ENCODE measurements around the gene CHRNA10. TPM values are rescaled to one million over a fixed set of nuclear protein-coding genes. Genes with fewer than 3 reads are reported as not detected.

The CHRNA10 gene
- polyA plus RNA-seq, 1 donor from 2014 or later: 4.9 TPM

DNA sequence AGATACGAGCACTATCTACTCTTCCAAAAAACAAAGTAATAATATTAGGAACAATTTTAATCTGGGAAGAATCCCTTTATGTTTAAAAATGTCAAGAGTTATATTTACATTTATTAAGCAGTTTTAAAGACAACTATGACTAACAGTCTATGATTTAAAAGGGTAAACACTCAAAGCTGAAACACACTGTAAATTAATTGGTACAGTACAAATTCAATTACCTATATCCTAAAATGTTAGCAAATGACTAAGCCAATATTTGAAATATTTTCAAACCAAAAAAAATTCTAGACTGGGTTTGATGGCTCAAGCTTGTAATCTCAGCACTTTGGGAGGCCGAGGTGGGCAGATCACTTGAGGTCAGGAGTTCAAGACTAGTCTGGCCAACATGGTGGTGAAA lies 36.0 kb upstream of the CHRNA10 start:
- Histone ChIP-seq H3K36me3 (ENCODE audit: insufficient read depth, low read length) (peaks cover 10% of the 10 kb centered on the region), H3K27ac (ENCODE audit: low read length) (no peak overlapping the region)

GRCh38 chr11:3703383-3703782 lies 32.2 kb upstream of the CHRNA10 start:
- H3F3A ChIP-seq (ENCODE audit: insufficient read depth, low read length, poor library complexity, severe bottlenecking): no peaks in the 10 kb centered on the region
- H3K9ac ChIP-seq (ENCODE audit: low read length): no peak overlapping the region
- no peaks in the 10 kb centered on the region for H3K9me3 ChIP-seq (ENCODE audit: low read length)
- no peaks in the 10 kb centered on the region for H3K27me3 ChIP-seq (ENCODE audit: insufficient read depth, low read depth, low read length)
- TF ChIP-seq TAF1 (IDR thresholded peaks at IDR 0.05; ENCODE audit: low read depth) (no peak), REST (IDR thresholded peaks at IDR 0.05; ENCODE audit: borderline replicate concordance) (no peak), CTCF (IDR thresholded peaks at IDR 0.05; ENCODE audit: poor library complexity, severe bottlenecking) (no peak), EP300 (conservative IDR thresholded peaks at IDR 0.05; ENCODE audit: poor library complexity, severe bottlenecking) (no peak), EZH2 (IDR thresholded peaks at IDR 0.05; ENCODE audit: borderline replicate concordance, insufficient read depth, low read length, poor library complexity, severe bottlenecking) (no peak), MXI1 (conservative IDR thresholded peaks at IDR 0.05; ENCODE audit: poor library complexity, severe bottlenecking) (no peak), SMC3 (conservative IDR thresholded peaks at IDR 0.05; ENCODE audit: poor library complexity) (no peak), POLR2AphosphoS5 (IDR thresholded peaks at IDR 0.05) (no peak), RAD21 (conservative IDR thresholded peaks at IDR 0.05) (no peak)
- H2AFZ ChIP-seq (ENCODE audit: low read depth, low read length): no peak overlapping the region
- H3K79me2 ChIP-seq (replicated peaks; ENCODE audit: insufficient read depth, low read length): no peaks in the 10 kb centered on the region
- H3K4me3 ChIP-seq (ENCODE audit: low read length): no peak overlapping the region
- no peaks in the 10 kb centered on the region for H4K20me1 ChIP-seq (ENCODE audit: insufficient read depth)
- no peak overlapping the region for H3K4me2 ChIP-seq (ENCODE audit: low read length)
- no peak overlapping the region for H3K27ac ChIP-seq (ENCODE audit: low read length)
- no peaks in the 10 kb centered on the region for H3K9me2 ChIP-seq (ENCODE audit: insufficient read depth, low read length)
- H3K36me3 ChIP-seq (ENCODE audit: insufficient read depth, low read length): peaks cover 17% of the 10 kb centered on the region

More for the DNA sequence above, 36.0 kb upstream of the CHRNA10 start:
- Histone ChIP-seq H4K20me1 (ENCODE audit: insufficient read depth) (no peaks in the 10 kb centered on the region), H3K9me3 (ENCODE audit: low read length) (no peaks in the 10 kb centered on the region), H2AFZ (ENCODE audit: low read depth, low read length) (no peak overlapping the region), H3K9me2 (ENCODE audit: insufficient read depth, low read length) (no peaks in the 10 kb centered on the region), H3K4me3 (ENCODE audit: low read length) (no peak overlapping the region), H3K27me3 (ENCODE audit: insufficient read depth, low read depth, low read length) (no peaks in the 10 kb centered on the region), H3K4me2 (ENCODE audit: low read length) (no peak overlapping the region), H3K79me2 (replicated peaks; ENCODE audit: insufficient read depth, low read length) (no peaks in the 10 kb centered on the region), H3F3A (ENCODE audit: insufficient read depth, low read length, poor library complexity, severe bottlenecking) (no peaks in the 10 kb centered on the region), H3K9ac (ENCODE audit: low read length) (no peak overlapping the region)
- no peak for TF ChIP-seq POLR2AphosphoS5 (IDR thresholded peaks at IDR 0.05)

GRCh38 chr11:3700910-3701309 lies 29.7 kb upstream of the CHRNA10 start:
- no peak for TF ChIP-seq POLR2AphosphoS5 (IDR thresholded peaks at IDR 0.05)
- TF ChIP-seq MXI1 (conservative IDR thresholded peaks at IDR 0.05; ENCODE audit: poor library complexity, severe bottlenecking): no peak
- TF ChIP-seq TAF1 (IDR thresholded peaks at IDR 0.05; ENCODE audit: low read depth): no peak
- no peak for TF ChIP-seq CTCF (IDR thresholded peaks at IDR 0.05; ENCODE audit: poor library complexity, severe bottlenecking)
- no peak for TF ChIP-seq EP300 (conservative IDR thresholded peaks at IDR 0.05; ENCODE audit: poor library complexity, severe bottlenecking)
- no peak for TF ChIP-seq REST (IDR thresholded peaks at IDR 0.05; ENCODE audit: borderline replicate concordance)
- no peak for TF ChIP-seq SMC3 (conservative IDR thresholded peaks at IDR 0.05; ENCODE audit: poor library complexity)
- TF ChIP-seq EZH2 (IDR thresholded peaks at IDR 0.05; ENCODE audit: borderline replicate concordance, insufficient read depth, low read length, poor library complexity, severe bottlenecking): no peak
- no peak for TF ChIP-seq RAD21 (conservative IDR thresholded peaks at IDR 0.05)
- Histone ChIP-seq H3K27ac (ENCODE audit: low read length) (no peak overlapping the region), H2AFZ (ENCODE audit: low read depth, low read length) (no peak overlapping the region), H3K9me3 (ENCODE audit: low read length) (no peaks in the 10 kb centered on the region), H3K9me2 (ENCODE audit: insufficient read depth, low read length) (no peaks in the 10 kb centered on the region), H3K4me2 (ENCODE audit: low read length) (no peak overlapping the region), H3K79me2 (replicated peaks; ENCODE audit: insufficient read depth, low read length) (no peaks in the 10 kb centered on the region), H3K9ac (ENCODE audit: low read length) (no peak overlapping the region), H3K4me3 (ENCODE audit: low read length) (no peak overlapping the region), H4K20me1 (ENCODE audit: insufficient read depth) (no peaks in the 10 kb centered on the region), H3F3A (ENCODE audit: insufficient read depth, low read length, poor library complexity, severe bottlenecking) (no peaks in the 10 kb centered on the region), H3K27me3 (ENCODE audit: insufficient read depth, low read depth, low read length) (no peaks in the 10 kb centered on the region), H3K36me3 (ENCODE audit: insufficient read depth, low read length) (peaks cover 10% of the 10 kb centered on the region)
